Muscle of leg (tissue), 11 donors: ENCODE measurements around the gene LRRC26. TPM values are rescaled to one million over a fixed set of nuclear protein-coding genes. Genes with fewer than 3 reads are reported as not detected.
"Not testable (repeated sequence)": the region's sequence is repeated elsewhere in the genome, so short reads cannot be mapped to it uniquely, and the experiment has no call there.

Experiments
- DNase-seq: peaks from one replicate; pipeline ENCODE4 v3.0.0; 2013
- H3K27ac ChIP-seq: one replicate; pipeline ENCODE4 v1.5.1; 2013; ENCODE audit warnings: mild to moderate bottlenecking, low read length, control low read depth
- H3K27me3 ChIP-seq: one replicate; pipeline ENCODE4 v1.6.1; 2013; ENCODE audit warnings: low read length; ENCODE audit not compliant: control insufficient read depth, insufficient read depth
- H3K36me3 ChIP-seq: one replicate; pipeline ENCODE4 v1.6.1; 2013; ENCODE audit warnings: low read length; ENCODE audit not compliant: control insufficient read depth, insufficient read depth
- H3K4me1 ChIP-seq: one replicate; pipeline ENCODE4 v1.6.1; 2013; ENCODE audit warnings: low read length; ENCODE audit not compliant: control insufficient read depth, insufficient read depth
- H3K4me3 ChIP-seq: one replicate; pipeline ENCODE4 v1.5.1; 2013; ENCODE audit warnings: low read length, control low read depth
- H3K9me3 ChIP-seq: replicated peaks from 2 replicates; pipeline ENCODE4 v1.6.1; 2013; ENCODE audit warnings: low read depth, low read length; ENCODE audit not compliant: control insufficient read depth
- WGBS: methylation state at CpG from one replicate; pipeline ENCODE4 v1.1.5; 2013; ENCODE audit warnings: missing lambda C conversion rate; ENCODE audit not compliant: insufficient coverage; 5-methylcytosine and 5-hydroxymethylcytosine counted together
- polyA plus RNA-seq, 8 donors: library from polyadenylated mRNA; unstranded; fragments of 120-200 nt; gene quantifications; one replicate each; pipeline versions ENCODE4 v1.2.1 to v1.2.3, GENCODE V29; 2013; ENCODE audit warnings: inconsistent platforms in 1 of 8, low replicate concordance in 1 of 8; ENCODE audit not compliant: insufficient read length in 8 of 8, insufficient read depth in 1 of 8
- total RNA-seq: library from RNA; stranded (reverse); fragments of 120-200 nt; gene quantifications from one replicate; pipeline ENCODE4 v1.2.4, GENCODE V29; 2013

Gene LRRC26
- total and polyA plus RNA-seq, 9 donors = 0.14 TPM; not detected in 8

- 74% methylated on average over 9 of the region's 16 CpGs for WGBS
- not testable (repeated sequence) for H3K9me3 ChIP-seq, H3K27ac ChIP-seq, DNase-seq, H3K27me3 ChIP-seq, H3K4me1 ChIP-seq, H3K4me3 ChIP-seq, H3K36me3 ChIP-seq
These were observed 46.9 kb downstream of the LRRC26 start for GRCh38 chr9:137122796-137123467.

GRCh38 chr9:137121927-137122795 is 47.7 kb downstream of the LRRC26 start:
- not testable (repeated sequence) for H3K36me3 ChIP-seq, H3K4me3 ChIP-seq, H3K9me3 ChIP-seq, H3K27me3 ChIP-seq, H3K4me1 ChIP-seq, DNase-seq, H3K27ac ChIP-seq
- WGBS = 53% methylated on average over 3 of the region's 25 CpGs

Other genes starting within 250 kb of the LRRC26 start
Only the 30 nearest of the 31 such genes appear.
- gene C8G, start 224.8 kb downstream of the LRRC26 start, total RNA-seq = 0.58 TPM
- 1 to 10 TPM in 1 of 8 donors, under 1 TPM in 6, not detected in 1; 0.17 to 2.3 (median 0.86) TPM for gene C8G, start 224.8 kb downstream of the LRRC26 start, polyA plus RNA-seq
- 0.44 TPM for gene LCN12, start 217.8 kb downstream of the LRRC26 start, total RNA-seq
- gene LCN12, start 217.8 kb downstream of the LRRC26 start, polyA plus RNA-seq = 1 to 10 TPM in 3 of 8 donors, under 1 TPM in 4, not detected in 1; 0.10 to 5.3 (median 0.75) TPM
- 8.4 TPM for gene PTGDS, start 192.5 kb downstream of the LRRC26 start, total RNA-seq
- gene PTGDS, start 192.5 kb downstream of the LRRC26 start, polyA plus RNA-seq = 10 to 100 TPM in 3 of 8 donors, 1 to 10 TPM in 5; 2.8 to 15.9 (median 7.0) TPM
- 0.53 TPM for gene LCNL1, start 187.1 kb downstream of the LRRC26 start, total RNA-seq
- gene LCNL1, start 187.1 kb downstream of the LRRC26 start, polyA plus RNA-seq = 1 to 10 TPM in 1 of 8 donors, under 1 TPM in 7; 0.12 to 1.3 (median 0.34) TPM
- 19.1 TPM for gene PAXX, start 177.6 kb downstream of the LRRC26 start, total RNA-seq
- 10 to 100 TPM; 21.2 to 31.7 (median 27.3) TPM for gene PAXX, start 177.6 kb downstream of the LRRC26 start, polyA plus RNA-seq
- 0.27 TPM for gene CLIC3, start 173.5 kb downstream of the LRRC26 start, total RNA-seq
- gene CLIC3, start 173.5 kb downstream of the LRRC26 start, polyA plus RNA-seq = 1 to 10 TPM in 2 of 8 donors, under 1 TPM in 6; 0.34 to 8.4 (median 0.64) TPM
- 8.3 TPM for gene ABCA2, start 141.8 kb downstream of the LRRC26 start, total RNA-seq
- 10 to 100 TPM; 15.9 to 24.8 (median 19.0) TPM for gene ABCA2, start 141.8 kb downstream of the LRRC26 start, polyA plus RNA-seq
- not detected for gene FUT7, start 138.0 kb downstream of the LRRC26 start, total RNA-seq
- gene FUT7, start 138.0 kb downstream of the LRRC26 start, polyA plus RNA-seq = under 1 TPM in 4 of 8 donors, not detected in 4; 0.05 to 0.16 (median 0.10) TPM
- gene NPDC1, start 123.9 kb downstream of the LRRC26 start, total RNA-seq = 32.1 TPM
- 10 to 100 TPM; 38.4 to 63.4 (median 44.4) TPM for gene NPDC1, start 123.9 kb downstream of the LRRC26 start, polyA plus RNA-seq
- gene ENTPD2, start 116.0 kb downstream of the LRRC26 start, total RNA-seq = 3.7 TPM
- gene ENTPD2, start 116.0 kb downstream of the LRRC26 start, polyA plus RNA-seq = 10 to 100 TPM in 7 of 8 donors, 1 to 10 TPM in 1; 9.6 to 20.6 (median 13.6) TPM
- 4.2 TPM for gene SAPCD2, start 99.5 kb downstream of the LRRC26 start, total RNA-seq
- gene SAPCD2, start 99.5 kb downstream of the LRRC26 start, polyA plus RNA-seq = 1 to 10 TPM; 3.4 to 7.2 (median 5.6) TPM
- 3.1 TPM for gene UAP1L1, start 92.5 kb downstream of the LRRC26 start, total RNA-seq
- 1 to 10 TPM; 1.8 to 3.8 (median 2.0) TPM for gene UAP1L1, start 92.5 kb downstream of the LRRC26 start, polyA plus RNA-seq
- gene MAN1B1, start 83.1 kb downstream of the LRRC26 start, total RNA-seq = 40.7 TPM
- gene MAN1B1, start 83.1 kb downstream of the LRRC26 start, polyA plus RNA-seq = 10 to 100 TPM; 38.5 to 59.0 (median 45.8) TPM
- 29.7 TPM for gene DPP7, start 55.3 kb downstream of the LRRC26 start, total RNA-seq
- 10 to 100 TPM; 23.9 to 43.9 (median 31.9) TPM for gene DPP7, start 55.3 kb downstream of the LRRC26 start, polyA plus RNA-seq
- gene GRIN1, start 30.9 kb downstream of the LRRC26 start, total RNA-seq = not detected
- under 1 TPM in 4 of 8 donors, not detected in 4; 0.07 to 0.17 (median 0.11) TPM for gene GRIN1, start 30.9 kb downstream of the LRRC26 start, polyA plus RNA-seq
- not detected for gene TMEM210, start 2.0 kb upstream of the LRRC26 start, total RNA-seq
- gene TMEM210, start 2.0 kb upstream of the LRRC26 start, polyA plus RNA-seq = not detected
- 20.4 TPM for gene ANAPC2, start 18.5 kb upstream of the LRRC26 start, total RNA-seq
- gene ANAPC2, start 18.5 kb upstream of the LRRC26 start, polyA plus RNA-seq = 10 to 100 TPM; 23.5 to 41.6 (median 33.5) TPM
- gene SSNA1, start 18.6 kb upstream of the LRRC26 start, total RNA-seq = 52.9 TPM
- 10 to 100 TPM; 60.6 to 71.5 (median 68.2) TPM for gene SSNA1, start 18.6 kb upstream of the LRRC26 start, polyA plus RNA-seq
- gene TPRN, start 30.7 kb upstream of the LRRC26 start, total RNA-seq = 4.6 TPM
- 10 to 100 TPM in 5 of 8 donors, 1 to 10 TPM in 3; 7.6 to 14.6 (median 10.6) TPM for gene TPRN, start 30.7 kb upstream of the LRRC26 start, polyA plus RNA-seq
- gene TMEM203, start 35.6 kb upstream of the LRRC26 start, total RNA-seq = 25.2 TPM
- gene TMEM203, start 35.6 kb upstream of the LRRC26 start, polyA plus RNA-seq = 10 to 100 TPM; 34.1 to 38.2 (median 36.6) TPM
- gene NDOR1, start 35.6 kb upstream of the LRRC26 start, total RNA-seq = 3.1 TPM
- gene NDOR1, start 35.6 kb upstream of the LRRC26 start, polyA plus RNA-seq = 10 to 100 TPM in 1 of 8 donors, 1 to 10 TPM in 7; 5.8 to 10.8 (median 8.2) TPM
- 0.18 TPM for gene RNF208, start 52.2 kb upstream of the LRRC26 start, total RNA-seq
- gene RNF208, start 52.2 kb upstream of the LRRC26 start, polyA plus RNA-seq = 1 to 10 TPM; 2.4 to 5.1 (median 2.8) TPM
- gene CYSRT1, start 55.1 kb upstream of the LRRC26 start, total RNA-seq = 0.18 TPM
- gene CYSRT1, start 55.1 kb upstream of the LRRC26 start, polyA plus RNA-seq = 1 to 10 TPM in 7 of 8 donors, under 1 TPM in 1; 1.00 to 5.6 (median 3.2) TPM
- not detected for gene RNF224, start 57.5 kb upstream of the LRRC26 start, total RNA-seq
- gene RNF224, start 57.5 kb upstream of the LRRC26 start, polyA plus RNA-seq = 1 to 10 TPM in 7 of 8 donors, under 1 TPM in 1; 0.68 to 7.4 (median 2.6) TPM
- gene SLC34A3, start 60.9 kb upstream of the LRRC26 start, total RNA-seq = 0.04 TPM
- gene SLC34A3, start 60.9 kb upstream of the LRRC26 start, polyA plus RNA-seq = 1 to 10 TPM in 7 of 8 donors, under 1 TPM in 1; 0.47 to 3.6 (median 1.5) TPM
- 97.1 TPM for gene TUBB4B, start 71.2 kb upstream of the LRRC26 start, total RNA-seq
- gene TUBB4B, start 71.2 kb upstream of the LRRC26 start, polyA plus RNA-seq = 100 to 1,000 TPM; 200 to 222 (median 217) TPM
- gene STPG3, start 81.2 kb upstream of the LRRC26 start, total RNA-seq = not detected
- gene STPG3, start 81.2 kb upstream of the LRRC26 start, polyA plus RNA-seq = under 1 TPM in 7 of 8 donors, not detected in 1; 0.15 to 0.79 (median 0.33) TPM
- 25.9 TPM for gene NELFB, start 85.3 kb upstream of the LRRC26 start, total RNA-seq
- gene NELFB, start 85.3 kb upstream of the LRRC26 start, polyA plus RNA-seq = 10 to 100 TPM; 50.4 to 57.6 (median 52.9) TPM
- 4.4 TPM for gene TOR4A, start 107.7 kb upstream of the LRRC26 start, total RNA-seq
- gene TOR4A, start 107.7 kb upstream of the LRRC26 start, polyA plus RNA-seq = 1 to 10 TPM; 3.6 to 9.3 (median 8.3) TPM
- 2.5 TPM for gene NRARP, start 132.2 kb upstream of the LRRC26 start, total RNA-seq
- gene NRARP, start 132.2 kb upstream of the LRRC26 start, polyA plus RNA-seq = 1 to 10 TPM; 3.4 to 7.5 (median 5.8) TPM